Measurements from ENCODE around the gene PROCA1.

DNA sequence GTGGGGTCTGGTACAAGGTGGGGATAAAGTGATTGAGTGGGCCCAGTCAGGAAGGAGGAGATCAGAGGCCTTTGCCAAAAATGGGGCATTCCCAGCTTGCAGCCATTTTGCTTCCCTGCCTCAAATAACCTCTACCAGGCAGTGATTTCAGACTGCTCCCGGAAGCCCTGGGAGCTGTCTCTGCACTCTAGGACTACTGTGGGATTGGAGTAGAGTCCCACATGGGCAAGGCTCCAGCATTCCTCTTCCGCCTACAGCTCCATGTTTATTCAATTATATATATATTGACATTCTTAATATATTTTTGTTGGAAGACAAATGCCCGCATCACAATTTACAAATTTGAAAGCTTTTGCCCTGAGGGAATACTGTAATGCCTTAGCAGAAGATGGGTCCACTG is 36.2 kb downstream of the PROCA1 start:
- TF ChIP-seq MAX (IDR thresholded peaks at IDR 0.05; ENCODE audit: low read depth, low read length): no peak
- no peak for TF ChIP-seq CTCF (IDR thresholded peaks at IDR 0.05; ENCODE audit: low read depth, low read length)
- no peak for TF ChIP-seq POLR2A (IDR thresholded peaks at IDR 0.05; ENCODE audit: extremely low read depth, insufficient read length)
- TF ChIP-seq MYC (IDR thresholded peaks at IDR 0.05; ENCODE audit: low read depth, low read length): no peak

All from NB4 (cell line).